GM19025 (cell line): ENCODE data around the gene TMEM154.

Experiments
- ATAC-seq: cut with Tn5 transposase; IDR thresholded peaks from one replicate; pipeline ENCODE4 v1.9.1; 2021; ENCODE audit warnings: mild to moderate bottlenecking, low read depth, moderate library complexity; ENCODE audit not compliant: unreplicated experiment

TMEM154 gene, protein sequence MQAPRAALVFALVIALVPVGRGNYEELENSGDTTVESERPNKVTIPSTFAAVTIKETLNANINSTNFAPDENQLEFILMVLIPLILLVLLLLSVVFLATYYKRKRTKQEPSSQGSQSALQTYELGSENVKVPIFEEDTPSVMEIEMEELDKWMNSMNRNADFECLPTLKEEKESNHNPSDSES

DNA sequence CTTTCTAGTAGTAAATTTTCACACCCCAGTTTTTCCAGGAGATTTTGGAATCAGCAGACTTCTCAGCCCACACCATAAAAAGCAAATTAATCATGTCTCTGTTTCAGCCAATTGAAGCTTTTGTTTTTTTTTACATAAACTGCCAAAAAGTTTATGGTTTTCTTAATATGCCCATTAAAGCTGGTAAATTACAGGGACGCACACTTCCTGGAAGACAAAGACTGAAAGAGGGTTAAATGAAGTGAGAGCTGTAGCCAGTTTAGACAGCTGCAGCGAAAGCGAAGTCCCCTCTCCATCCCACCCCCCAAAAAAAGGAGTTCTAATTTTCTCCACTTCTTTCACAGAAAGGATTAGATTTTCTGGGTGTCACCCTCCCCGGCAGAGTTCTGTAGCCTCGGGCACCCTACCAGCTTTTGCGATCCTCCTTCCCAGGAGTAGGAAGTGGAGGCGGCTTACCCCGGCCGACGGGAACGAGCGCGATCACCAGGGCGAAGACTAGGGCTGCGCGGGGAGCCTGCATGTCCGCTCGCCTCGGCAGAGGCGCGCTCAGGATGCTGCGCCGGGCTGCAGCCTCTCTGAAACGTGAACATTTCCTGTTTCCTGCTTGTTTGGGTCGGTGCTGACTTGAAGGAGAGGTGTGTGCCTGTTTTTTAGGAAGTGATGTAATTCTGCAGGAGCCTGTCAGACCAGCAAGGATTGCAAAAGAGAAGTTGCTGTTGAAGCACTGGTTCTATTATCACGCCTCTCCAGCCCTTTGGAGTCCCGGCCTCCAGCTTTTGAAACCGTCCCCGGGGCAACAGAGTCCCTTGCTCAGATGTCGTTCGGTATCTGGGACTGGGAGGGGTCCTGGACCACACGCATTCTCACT, at the start of gene TMEM154:
Gene TMEM154 (minus strand): TSS at position 584 of the 868 bp plus-strand sequence. CDS start 64 bp downstream, at position 520.
- ATAC-seq: peak; percentile 62

DNA sequence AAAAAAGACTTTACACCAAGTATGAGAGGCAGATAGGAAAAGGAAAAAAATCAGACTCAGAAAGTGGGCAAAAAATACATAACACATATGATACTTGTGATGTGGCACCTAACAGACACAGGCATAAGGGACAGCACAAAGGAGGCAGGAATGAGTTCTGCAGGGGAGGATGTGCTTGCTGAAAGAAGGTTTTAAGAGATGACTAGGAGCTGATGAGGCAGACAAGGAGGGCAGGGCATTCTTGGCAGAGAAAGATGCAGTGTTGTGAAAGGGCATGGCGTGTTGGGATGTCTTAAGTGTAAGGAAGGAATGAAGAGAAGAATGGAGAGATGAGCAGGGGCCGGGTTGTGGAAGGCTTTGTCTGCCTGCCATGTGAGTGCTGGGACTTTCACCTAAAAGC, 49.7 kb upstream of the TMEM154 start:
- no peak for ATAC-seq

DNA sequence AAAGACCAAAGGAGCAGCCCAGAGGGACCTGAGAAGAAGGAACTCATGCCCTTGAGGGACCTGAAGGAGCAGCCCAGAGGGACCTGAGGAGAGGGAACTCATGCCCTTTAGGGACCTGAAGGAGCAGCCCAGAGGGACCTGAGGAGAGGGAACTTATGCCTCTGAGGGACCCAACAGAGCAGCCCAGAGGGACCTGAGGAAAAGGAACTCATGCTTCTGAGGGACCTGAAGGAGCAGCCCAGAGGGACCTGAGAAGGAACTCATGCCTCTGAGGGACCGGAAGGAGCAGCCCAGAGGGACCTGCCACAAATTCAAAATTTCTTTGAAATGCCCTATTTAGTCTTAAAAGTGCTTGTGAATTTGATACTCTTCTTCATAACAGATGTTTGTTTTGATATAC, 48.5 kb upstream of the TMEM154 start:
- no peak for ATAC-seq

DNA sequence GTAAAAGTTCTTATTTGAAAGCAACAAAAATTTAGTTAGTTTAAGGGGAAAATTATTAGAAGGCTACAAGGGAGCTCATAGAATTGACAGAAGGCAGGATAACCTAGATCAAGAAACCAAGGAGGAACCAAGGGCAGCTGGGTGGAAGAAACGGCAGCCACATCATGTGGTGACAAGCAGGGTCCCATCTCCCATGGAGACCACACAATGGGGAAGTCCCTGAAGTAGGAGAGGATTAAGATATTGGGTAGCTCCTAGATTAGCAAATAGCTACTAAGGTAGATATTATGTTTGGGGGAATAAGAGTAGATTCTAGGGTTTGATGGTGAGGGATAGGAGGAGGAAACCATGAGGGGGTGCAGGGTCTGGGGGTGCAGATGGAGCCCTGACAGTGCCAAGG, 48.0 kb upstream of the TMEM154 start:
- no peak for ATAC-seq

DNA sequence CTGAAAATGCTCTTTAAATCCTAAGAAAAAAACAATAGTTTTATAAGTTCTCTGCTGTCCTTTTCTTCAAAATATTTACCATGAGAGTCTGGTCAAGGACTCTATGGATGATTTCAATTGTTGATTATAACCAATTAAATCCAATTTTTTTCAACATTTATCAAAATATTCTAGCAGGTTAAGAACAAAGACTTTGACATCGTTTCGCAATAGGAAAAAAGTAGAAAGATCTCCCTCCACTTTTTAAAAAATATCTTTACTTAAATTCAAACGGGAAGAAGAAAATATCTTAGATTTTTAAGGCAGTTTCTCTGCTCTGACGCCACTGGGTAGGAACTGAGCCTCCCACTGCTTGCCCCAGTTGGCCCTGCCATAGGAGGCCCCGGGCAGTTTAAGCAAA, 44.7 kb upstream of the TMEM154 start:
- no peak for ATAC-seq

DNA sequence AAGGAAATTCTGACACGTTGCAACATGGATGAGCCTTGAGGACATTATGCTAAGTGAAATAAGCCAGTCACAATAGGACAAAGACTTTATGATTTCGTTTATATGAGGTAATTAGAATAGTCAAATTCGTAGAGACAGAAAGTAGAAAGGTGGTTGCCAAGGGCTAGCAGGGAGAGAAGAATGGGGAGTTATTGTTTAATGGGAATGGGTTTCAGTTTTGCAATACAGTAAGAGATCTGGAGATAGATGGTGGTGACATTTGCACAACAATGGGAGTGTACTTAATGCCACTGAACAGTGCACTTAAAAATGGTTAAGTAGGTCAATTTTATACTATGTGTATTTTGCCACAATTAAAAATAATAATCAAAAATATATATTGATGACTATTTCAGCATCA, 43.4 kb upstream of the TMEM154 start:
- no peak for ATAC-seq

DNA sequence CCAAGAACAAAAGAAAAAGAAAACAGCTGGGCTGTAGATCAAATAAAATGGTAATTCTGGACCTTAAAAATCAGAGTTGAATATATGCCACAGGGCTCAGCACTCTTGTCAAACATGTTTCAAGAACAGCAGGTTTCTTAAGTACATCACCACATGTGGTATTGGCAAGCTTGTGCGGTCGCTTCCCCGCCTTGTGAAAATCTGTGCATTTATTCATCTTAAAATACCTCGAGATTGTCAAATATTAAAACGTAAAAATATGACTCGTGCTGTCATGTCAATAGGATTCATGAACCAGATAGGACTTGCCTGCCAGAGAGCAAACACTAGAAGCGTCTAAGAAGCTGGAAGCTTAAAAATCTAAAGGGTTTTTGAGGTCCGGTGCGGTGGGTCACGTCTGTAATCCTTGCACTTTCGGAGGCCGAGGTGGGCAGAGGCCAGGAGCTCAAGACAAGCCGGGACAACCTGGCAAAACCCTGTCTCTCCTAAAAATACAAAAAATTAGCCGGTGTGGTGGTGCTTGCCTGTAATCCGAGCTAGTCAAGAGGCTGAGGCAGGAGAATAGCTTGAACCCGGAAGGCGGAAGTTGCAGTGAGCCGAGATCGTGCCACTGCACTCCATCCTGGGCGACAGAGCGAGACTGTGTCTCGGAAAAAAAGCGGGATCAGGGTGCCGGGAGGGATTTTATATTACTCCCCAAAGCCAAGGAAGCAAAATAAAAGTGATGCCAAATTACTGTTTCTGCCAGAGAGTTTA, 40.2 kb upstream of the TMEM154 start:
- no peak for ATAC-seq

DNA sequence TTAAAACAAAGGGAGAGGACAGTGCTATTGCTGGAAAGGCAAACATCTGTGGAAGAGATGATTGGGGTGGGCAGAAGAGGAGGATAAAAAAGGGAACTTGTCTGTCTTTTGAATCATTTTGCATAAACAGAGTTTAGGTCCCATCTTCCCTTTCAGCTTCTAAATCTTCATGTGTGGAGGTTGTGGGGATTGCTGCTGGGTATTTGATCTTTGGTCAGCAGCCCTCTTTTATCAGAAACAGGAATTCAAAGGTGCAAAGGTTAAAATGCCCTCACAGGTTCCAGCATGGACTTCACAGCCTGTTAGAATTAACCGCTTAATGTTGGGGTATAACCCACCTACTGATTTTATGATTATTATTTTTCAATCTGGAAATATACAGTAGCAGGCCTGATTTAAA, 39.5 kb upstream of the TMEM154 start:
- ATAC-seq: no peak

DNA sequence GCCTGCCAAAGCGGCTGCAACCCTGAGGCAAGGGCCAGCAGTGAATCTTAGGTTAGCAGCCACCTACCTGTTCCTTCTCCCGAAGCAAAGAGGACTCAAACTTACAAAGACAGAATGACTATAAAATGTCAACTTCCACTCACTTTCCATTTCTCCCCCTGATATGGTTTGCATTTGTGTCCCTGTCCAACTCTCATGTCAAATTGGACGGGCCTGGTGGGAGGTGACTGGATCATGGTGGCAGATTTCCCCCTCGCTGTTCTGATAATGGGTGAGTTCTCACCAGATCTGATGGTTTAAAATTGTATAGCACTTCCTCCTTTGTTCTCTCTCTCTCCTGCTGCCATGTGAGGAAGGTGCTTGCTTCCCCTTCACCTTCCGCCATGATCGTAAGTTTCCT, 35.3 kb upstream of the TMEM154 start:
- no peak for ATAC-seq

DNA sequence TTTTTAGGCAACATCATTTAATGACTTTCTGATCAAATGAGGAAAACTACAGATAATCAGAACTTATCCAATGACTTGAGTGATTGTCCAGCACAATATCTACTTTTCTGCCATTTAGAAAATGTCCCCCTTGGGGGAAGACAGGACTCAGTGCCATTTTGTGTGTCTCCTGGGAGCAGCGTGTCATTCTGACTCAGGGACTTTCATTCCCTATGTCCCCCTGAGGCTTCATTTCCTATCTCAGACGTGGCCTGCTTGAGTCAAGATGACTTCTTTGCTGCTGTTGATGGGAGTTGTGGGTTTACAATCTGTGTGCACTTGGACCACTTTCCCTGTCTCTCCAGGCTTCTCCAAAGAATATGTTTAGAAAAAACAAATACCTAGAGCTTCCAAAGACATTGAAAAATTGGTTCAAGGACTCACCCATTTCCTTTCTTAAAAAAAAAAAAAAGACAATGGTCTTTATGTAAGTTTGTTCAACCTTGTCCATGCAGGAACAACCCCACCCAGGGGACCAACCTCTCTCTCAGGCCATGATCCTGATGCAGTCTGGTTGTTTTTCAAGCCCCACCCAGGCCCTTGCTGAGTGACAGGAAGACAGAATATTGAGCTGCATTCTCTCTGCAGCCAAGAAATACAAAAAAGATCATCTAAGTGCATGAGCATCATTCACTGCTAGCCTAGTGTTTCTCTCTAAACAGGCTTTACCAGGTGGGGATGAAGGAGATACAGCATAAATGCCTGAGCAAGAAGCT, 34.3 kb upstream of the TMEM154 start:
- no peak for ATAC-seq

DNA sequence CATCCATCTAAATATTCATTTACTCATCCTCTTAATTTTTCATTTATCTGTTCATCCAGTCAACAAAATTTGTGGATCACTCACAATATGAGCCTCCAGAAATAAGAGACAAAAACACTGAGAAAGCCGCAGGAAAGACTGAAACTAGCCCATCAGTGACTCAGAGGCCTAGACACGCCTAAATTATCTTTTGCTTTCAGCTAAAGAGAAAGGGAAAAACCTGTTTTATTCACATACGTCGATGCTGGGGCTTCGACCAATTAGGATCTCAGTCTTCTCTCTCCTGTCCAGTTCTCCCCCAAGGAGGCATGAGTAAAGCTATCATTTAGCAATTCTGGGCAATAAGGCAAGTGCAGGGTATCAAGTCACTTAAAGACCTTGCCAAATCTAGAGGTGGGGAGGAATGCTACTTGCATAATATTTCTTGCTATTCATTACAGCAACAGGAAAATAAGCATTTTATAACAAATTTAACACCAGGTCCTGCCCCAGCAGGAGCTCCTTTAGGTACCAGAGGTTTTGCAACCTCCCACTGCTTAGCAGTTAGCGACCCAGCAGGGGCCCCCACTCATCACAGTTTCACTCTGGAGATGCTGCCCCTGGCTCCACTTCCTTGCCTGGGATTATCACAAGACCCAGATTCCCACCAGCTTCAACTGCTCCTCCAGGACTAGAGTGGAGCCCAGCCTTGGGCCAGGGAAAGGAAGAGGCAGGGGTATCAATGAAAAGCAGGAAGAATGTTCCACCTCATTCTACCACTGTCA, 30.1 kb upstream of the TMEM154 start:
- peak; percentile 65 for ATAC-seq

DNA sequence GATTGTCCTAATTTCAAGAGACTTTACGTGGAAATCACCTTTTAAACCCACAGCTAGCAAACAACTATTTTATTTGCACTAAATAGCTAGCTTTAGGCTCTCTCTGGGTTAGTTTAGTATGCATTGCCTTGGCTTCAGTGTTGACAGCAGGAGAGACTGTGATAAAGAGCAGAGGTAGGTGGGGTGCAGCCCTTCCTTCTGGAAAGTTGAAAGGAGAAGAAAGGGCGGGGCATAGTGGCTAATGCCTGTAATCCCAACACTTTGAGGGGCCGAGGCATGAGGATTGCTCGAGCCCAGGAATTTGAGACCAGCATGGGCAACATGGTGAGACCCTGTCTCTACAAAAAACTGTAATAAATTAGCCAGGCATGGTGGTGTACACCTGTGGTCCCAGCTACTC, 29.0 kb upstream of the TMEM154 start:
- no peak for ATAC-seq

DNA sequence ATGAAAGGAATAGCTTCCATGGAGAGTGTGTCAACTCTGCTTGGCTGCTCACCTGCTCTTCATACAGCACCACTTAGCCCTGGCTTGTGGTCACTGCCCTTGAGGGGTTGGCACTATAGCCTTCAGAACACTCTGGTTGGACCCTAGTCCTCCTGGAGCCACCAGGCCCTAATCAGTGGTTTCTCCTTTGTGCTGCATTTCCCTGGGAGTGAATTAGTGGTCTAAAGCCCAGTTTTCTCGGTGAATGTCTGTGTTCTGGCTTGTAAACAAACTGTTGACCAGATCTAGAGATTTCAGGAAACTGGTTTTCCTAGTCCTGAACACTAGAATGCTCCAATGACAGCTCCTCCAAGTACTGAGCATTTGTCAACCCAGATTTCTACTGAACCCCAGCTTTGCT, 28.6 kb upstream of the TMEM154 start:
- no peak for ATAC-seq

DNA sequence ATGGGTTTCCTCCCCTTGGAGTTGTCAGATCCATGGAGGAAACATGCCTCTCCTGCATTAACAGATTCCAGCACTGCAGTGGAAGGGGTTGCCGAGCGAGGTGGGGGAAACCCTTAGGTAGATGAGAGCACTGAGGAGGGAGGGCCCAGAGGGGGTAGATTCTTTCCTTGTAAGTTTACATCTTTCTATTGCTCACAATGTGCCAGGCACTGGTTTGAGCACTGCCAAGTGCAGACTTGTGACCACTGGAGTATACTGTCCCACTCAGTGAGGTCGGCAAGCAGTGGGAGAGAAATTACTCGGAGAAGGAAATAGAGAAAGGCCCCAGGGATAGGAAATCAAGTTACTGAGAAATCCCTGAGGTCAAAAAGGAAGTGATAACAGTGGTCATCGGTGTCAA, 27.8 kb upstream of the TMEM154 start:
- ATAC-seq: no peak

DNA sequence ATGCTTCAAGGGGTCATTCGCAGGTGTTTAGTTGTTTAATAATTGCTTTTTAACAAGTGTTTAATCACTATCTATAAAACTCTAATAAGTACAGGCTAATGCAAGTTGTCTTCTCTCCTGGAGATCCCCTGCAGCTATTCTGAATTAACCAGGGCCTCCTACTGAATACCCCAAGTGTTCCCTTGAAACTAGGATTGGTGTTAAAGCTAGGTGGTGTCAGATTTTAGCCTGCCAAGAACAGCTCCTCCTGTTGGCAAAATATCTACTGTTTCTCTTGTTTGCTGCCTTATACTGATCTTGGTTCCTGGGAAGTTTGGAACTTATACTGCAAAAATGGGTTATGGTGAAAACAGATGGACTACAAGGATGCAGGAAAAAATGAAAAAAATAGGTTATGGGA, 26.1 kb upstream of the TMEM154 start:
- no peak for ATAC-seq

DNA sequence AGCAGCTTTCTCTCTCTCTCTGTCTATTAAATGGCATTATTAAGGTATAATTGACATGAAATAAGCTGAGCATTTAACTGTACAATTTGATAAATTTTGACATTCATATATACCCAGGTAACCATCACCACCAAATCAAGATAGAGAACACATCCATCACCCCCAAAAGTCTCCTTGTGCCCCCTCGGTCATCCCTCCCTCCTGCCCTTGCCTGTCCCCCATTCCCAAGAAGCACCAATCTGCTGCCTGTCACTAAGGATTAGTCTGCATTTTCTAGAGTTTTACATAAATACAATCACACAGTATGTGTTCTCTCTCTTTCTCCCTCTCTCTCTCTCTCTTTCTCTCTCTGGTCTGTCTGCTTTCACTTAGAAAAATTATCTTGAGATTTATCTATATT, 25.0 kb upstream of the TMEM154 start:
- no peak for ATAC-seq

DNA sequence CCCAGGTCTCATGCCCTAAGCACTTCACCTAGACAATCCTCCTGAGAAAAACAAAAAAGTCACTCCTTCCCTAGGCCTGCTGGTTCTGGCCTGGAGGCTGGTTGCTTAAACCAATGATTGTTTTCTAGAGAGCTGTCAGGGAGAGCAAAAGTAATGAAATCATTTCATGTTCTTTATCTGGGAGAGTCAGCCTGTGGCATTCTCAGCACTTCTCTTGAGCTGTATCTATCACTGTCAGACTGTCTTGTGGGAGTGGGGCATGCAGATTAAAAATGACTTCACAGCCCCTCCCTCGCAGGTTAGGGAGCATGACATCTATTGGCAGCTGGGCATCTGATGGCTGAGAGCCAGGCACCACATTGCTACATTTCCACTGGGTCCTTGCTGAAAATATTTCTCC, 20.4 kb upstream of the TMEM154 start:
- ATAC-seq: no peak

DNA sequence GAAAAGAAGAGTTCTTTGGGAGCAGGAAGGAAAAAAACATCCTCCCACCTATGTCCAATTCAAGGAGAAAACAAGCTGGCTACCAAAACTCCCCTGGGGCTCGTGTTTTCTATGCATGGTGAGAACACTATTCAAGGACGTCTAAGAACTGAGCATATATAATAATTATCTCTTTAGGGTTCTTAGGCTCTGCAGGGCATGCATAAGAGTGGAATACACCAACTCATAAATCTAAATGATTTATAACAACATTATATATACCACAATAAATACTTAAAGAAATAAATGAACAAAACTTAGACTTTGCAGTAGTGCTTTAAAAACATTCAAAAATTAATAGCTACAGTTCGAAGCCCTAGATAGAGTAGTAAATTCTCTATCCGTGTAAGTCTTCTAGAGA, 19.5 kb upstream of the TMEM154 start:
- no peak for ATAC-seq

DNA sequence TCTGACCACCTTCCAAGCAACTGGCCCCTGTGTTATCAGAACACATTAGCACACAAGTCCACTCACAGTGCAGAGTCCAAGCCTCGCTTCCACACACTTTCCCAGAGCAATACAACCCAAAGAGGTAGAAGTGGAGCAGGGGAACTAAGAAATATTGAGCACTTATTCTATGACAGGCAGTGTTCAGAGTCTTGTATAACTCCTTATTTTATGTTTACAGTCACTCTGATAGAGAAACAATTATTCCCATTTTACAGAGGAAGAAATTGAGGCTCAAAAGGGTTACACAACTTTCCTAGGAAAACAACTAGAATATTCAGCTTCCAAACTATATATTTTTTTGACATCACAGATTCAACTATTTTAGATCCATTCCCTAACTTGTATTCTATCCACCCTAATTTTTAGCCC, 18.3 kb upstream of the TMEM154 start:
- no peak for ATAC-seq
